ENCODE measurements around the gene PPP5C. TPM values are rescaled to one million over a fixed set of nuclear protein-coding genes. Genes with fewer than 3 reads are reported as not detected.
A peak's percentile ranks its signal among the peaks of the same experiment; 100 is the strongest.

Gene PPP5C
- total RNA-seq, 4 donors from 2014 or later: 33.8 to 51.3 (median 43.2) TPM

- Histone ChIP-seq H3K9me3 (no peaks in the 10 kb centered on the region), H3K4me1 (peaks cover 6 to 17% (median 9%) of the 10 kb centered on the region in 3 donors), H3K27me3 (peaks cover 0 to 96% (median 0%) of the 10 kb centered on the region in 4 donors), H3K27ac (no peak overlapping the region), H3K36me3 (no peaks in the 10 kb centered on the region), H3K4me3 (no peak overlapping the region)
- TF ChIP-seq CTCF (IDR thresholded peaks at IDR 0.05) (no peak), POLR2A (IDR thresholded peaks at IDR 0.05) (no peak)
- intact Hi-C loops (cut with DNase I): no loop called here
- DNase-seq: no peak
- WGBS, 2 donors: 68 to 69% methylated on average over 5 to 7 of the region's 7 CpGs
These were observed 73.2 kb downstream of the PPP5C start for GRCh38 chr19:46420056-46420455.

- H3K9me3 ChIP-seq: no peaks in the 10 kb centered on the region
- H3K27ac ChIP-seq: no peak overlapping the region
- DNase-seq: no peak
- no peak for TF ChIP-seq POLR2A (IDR thresholded peaks at IDR 0.05)
- TF ChIP-seq CTCF (IDR thresholded peaks at IDR 0.05): no peak
- no peak overlapping the region for H3K4me3 ChIP-seq
- intact Hi-C loops (cut with DNase I): no loop called here
- 60 to 80% methylated on average over 1 of the region's 2 CpGs for WGBS, 2 donors
- no peaks in the 10 kb centered on the region for H3K36me3 ChIP-seq
- H3K27me3 ChIP-seq: peaks cover 0 to 96% (median 3%) of the 10 kb centered on the region in 4 donors
- H3K4me1 ChIP-seq: peaks cover 0 to 13% (median 0%) of the 10 kb centered on the region in 3 donors
These were observed 75.5 kb downstream of the PPP5C start for GRCh38 chr19:46422344-46422743.

GRCh38 chr19:46423188-46423587 is 76.3 kb downstream of the PPP5C start:
- no peak for TF ChIP-seq POLR2A (IDR thresholded peaks at IDR 0.05)
- WGBS, 2 donors: 51 to 81% methylated on average over 4 to 5 of the region's 5 CpGs
- intact Hi-C loops (cut with DNase I): no loop called here
- Histone ChIP-seq H3K36me3 (no peaks in the 10 kb centered on the region), H3K27me3 (peaks cover 0 to 97% (median 5%) of the 10 kb centered on the region in 4 donors), H3K4me3 (no peak overlapping the region), H3K27ac (no peak overlapping the region), H3K4me1 (peaks cover 0 to 13% (median 0%) of the 10 kb centered on the region in 3 donors), H3K9me3 (no peaks in the 10 kb centered on the region)
- no peak for DNase-seq

GRCh38 chr19:46426035-46426505 is 79.2 kb downstream of the PPP5C start:
- peaks cover 0 to 24% (median 6%) of the 10 kb centered on the region in 3 donors for H3K4me1 ChIP-seq
- no peaks in the 10 kb centered on the region for H3K9me3 ChIP-seq
- peak overlapping the region; percentile 6 to 52 (median 46) for H3K4me3 ChIP-seq
- peaks cover 0 to 100% (median 5%) of the 10 kb centered on the region in 4 donors for H3K27me3 ChIP-seq
- 3 to 20% methylated on average over 2 to 8 of the region's 10 CpGs for WGBS, 2 donors
- no peaks in the 10 kb centered on the region for H3K36me3 ChIP-seq
- TF ChIP-seq POLR2A (IDR thresholded peaks at IDR 0.05): no peak
- no peak for TF ChIP-seq CTCF (IDR thresholded peaks at IDR 0.05)
- no peak for DNase-seq
- intact Hi-C loops (cut with DNase I): no loop called here
- peak overlapping the region in 1 of 4 donors; percentile 33 for H3K27ac ChIP-seq

- no peak for TF ChIP-seq POLR2A (IDR thresholded peaks at IDR 0.05)
- no peak for TF ChIP-seq CTCF (IDR thresholded peaks at IDR 0.05)
- no peaks in the 10 kb centered on the region for H3K36me3 ChIP-seq
- H3K27me3 ChIP-seq: peaks cover 0 to 100% (median 6%) of the 10 kb centered on the region in 4 donors
- intact Hi-C loops (cut with DNase I): no loop called here
- no peaks in the 10 kb centered on the region for H3K9me3 ChIP-seq
- DNase-seq: no peak
- WGBS, 2 donors: 5 to 7% methylated on average over 20 of the region's 32 CpGs
- peak overlapping the region; percentile 6 to 52 (median 46) for H3K4me3 ChIP-seq
- peaks cover 0 to 24% (median 6%) of the 10 kb centered on the region in 3 donors for H3K4me1 ChIP-seq
- H3K27ac ChIP-seq: peak overlapping the region in 1 of 4 donors; percentile 33
These were observed 79.7 kb downstream of the PPP5C start for GRCh38 chr19:46426506-46427162.
